Muscle of back (tissue), 13 donors: ENCODE data around the gene PPP1R3G. TPM values are rescaled to one million over a fixed set of nuclear protein-coding genes. Genes with fewer than 3 reads are reported as not detected.
"Not testable (repeated sequence)": the region's sequence is repeated elsewhere in the genome, so short reads cannot be mapped to it uniquely, and the experiment has no call there.

Source experiments
- DNase-seq, 3 donors: peaks; one replicate each; pipeline versions ENCODE4 v3.0.0 to v3.0.0-alpha.2; 2013
- long read RNA-seq, 9 donors: transcript quantifications; one replicate each; lab custom pipeline, GENCODE V29; 2026
- polyA plus RNA-seq, 10 donors: library from polyadenylated mRNA; unstranded; fragments of 120-200 nt; gene quantifications; one replicate each; pipeline ENCODE4 v1.2.1, GENCODE V29; 2013; ENCODE audit not compliant: insufficient read length in 10 of 10

Gene PPP1R3G
- 1 to 10 TPM; 1.3 to 2.5 (median 2.1) TPM for polyA plus RNA-seq
- long read RNA-seq, donor 1, full-length matches to known transcripts, result 3 of 51 reads
- long read RNA-seq, donor 1, partial matches to known transcripts, result 48 of 51 reads
- long read RNA-seq, donor 1, other reads (novel, unspliced or antisense), result 0 of 51 reads
- long read RNA-seq, donor 2, full-length matches to known transcripts, result 3 of 3 reads
- long read RNA-seq, donor 2, partial matches to known transcripts, result 0 of 3 reads
- long read RNA-seq, donor 2, other reads (novel, unspliced or antisense), result 0 of 3 reads
- long read RNA-seq, donor 3, result 0 reads
- long read RNA-seq, donor 4, full-length matches to known transcripts, result 6 of 6 reads
- long read RNA-seq, donor 4, partial matches to known transcripts, result 0 of 6 reads
- long read RNA-seq, donor 4, other reads (novel, unspliced or antisense), result 0 of 6 reads
- long read RNA-seq, donor 5, full-length matches to known transcripts, result 6 of 64 reads
- long read RNA-seq, donor 5, partial matches to known transcripts, result 58 of 64 reads
- long read RNA-seq, donor 5, other reads (novel, unspliced or antisense), result 0 of 64 reads
- long read RNA-seq, donor 6, full-length matches to known transcripts, result 6 of 6 reads
- long read RNA-seq, donor 6, partial matches to known transcripts, result 0 of 6 reads
- long read RNA-seq, donor 6, other reads (novel, unspliced or antisense), result 0 of 6 reads
- long read RNA-seq, donor 7, full-length matches to known transcripts, result 2 of 2 reads
- long read RNA-seq, donor 7, partial matches to known transcripts, result 0 of 2 reads
- long read RNA-seq, donor 7, other reads (novel, unspliced or antisense), result 0 of 2 reads
- long read RNA-seq, donor 8, full-length matches to known transcripts, result 5 of 5 reads
- long read RNA-seq, donor 8, partial matches to known transcripts, result 0 of 5 reads
- long read RNA-seq, donor 8, other reads (novel, unspliced or antisense), result 0 of 5 reads
- long read RNA-seq, donor 9, result 0 reads

GRCh38 chr6:5084781-5085647 is at the start of gene PPP1R3G:
TSS of gene PPP1R3G (plus strand) at chr6:5085341. CDS start at chr6:5085486, 145 bp downstream.
- DNase-seq, result peak; percentile 48 to 91 (median 72)

GRCh38 chr6:5036269-5036668 is 48.9 kb upstream of the PPP1R3G start:
- peak in 1 of 3 donors; percentile 57 for DNase-seq

GRCh38 chr6:5041955-5042354 is 43.2 kb upstream of the PPP1R3G start:
- DNase-seq, result no peak

GRCh38 chr6:5042436-5042835 is 42.7 kb upstream of the PPP1R3G start:
- no peak for DNase-seq

GRCh38 chr6:5044866-5045265 is 40.3 kb upstream of the PPP1R3G start:
- DNase-seq, result no peak

GRCh38 chr6:5045416-5045815 is 39.7 kb upstream of the PPP1R3G start:
- DNase-seq, result peak in 1 of 3 donors; percentile 48

GRCh38 chr6:5046430-5046829 is 38.7 kb upstream of the PPP1R3G start:
- peak in 1 of 3 donors; percentile 59 for DNase-seq

- DNase-seq, result no peak
Measured at GRCh38 chr6:5050009-5050408, 35.1 kb upstream of the PPP1R3G start.

- DNase-seq, result no peak
Measured at GRCh38 chr6:5051394-5051793, 33.7 kb upstream of the PPP1R3G start.

- DNase-seq, result peak in 2 of 3 donors; percentile 31 to 40
Measured at GRCh38 chr6:5053038-5053437, 32.1 kb upstream of the PPP1R3G start.

GRCh38 chr6:5053864-5054244 is 31.3 kb upstream of the PPP1R3G start:
- DNase-seq, result no peak

GRCh38 chr6:5054245-5054873 is 30.8 kb upstream of the PPP1R3G start:
- peak; percentile 64 to 84 (median 68) for DNase-seq

- DNase-seq, result no peak
Measured at GRCh38 chr6:5055118-5055517, 30.0 kb upstream of the PPP1R3G start.

GRCh38 chr6:5058254-5058653 is 26.9 kb upstream of the PPP1R3G start:
- no peak for DNase-seq

- DNase-seq, result no peak
Measured at GRCh38 chr6:5059036-5059896, 25.9 kb upstream of the PPP1R3G start.

- not testable (repeated sequence) for DNase-seq
Measured at GRCh38 chr6:5060439-5060838, 24.7 kb upstream of the PPP1R3G start.

- no peak for DNase-seq
Measured at GRCh38 chr6:5061152-5061551, 24.0 kb upstream of the PPP1R3G start.

GRCh38 chr6:5063617-5064016 is 21.5 kb upstream of the PPP1R3G start:
- DNase-seq, result no peak

GRCh38 chr6:5066456-5067093 is 18.6 kb upstream of the PPP1R3G start:
- DNase-seq, result no peak
